ENCODE measurements around the gene PLCB1.

PLCB1 gene

GRCh38 chr20:8328189-8328588 lies 196.1 kb downstream of the PLCB1 start:
- H3K4me3 ChIP-seq (ENCODE audit: low read depth, low read length): no peak overlapping the region
- TF ChIP-seq CTCF (IDR thresholded peaks at IDR 0.05; ENCODE audit: low read depth, low read length): no peak
- DNase-seq (ENCODE audit: low read depth): no peak

GRCh38 chr20:8330319-8330784 lies 198.3 kb downstream of the PLCB1 start:
- peak; percentile 34 for DNase-seq (ENCODE audit: low read depth)
- TF ChIP-seq CTCF (IDR thresholded peaks at IDR 0.05; ENCODE audit: low read depth, low read length) (no peak), MYC (IDR thresholded peaks at IDR 0.05; ENCODE audit: low read depth, low read length) (no peak), MAX (IDR thresholded peaks at IDR 0.05; ENCODE audit: low read depth, low read length) (no peak), POLR2A (IDR thresholded peaks at IDR 0.05; ENCODE audit: extremely low read depth, insufficient read length) (no peak)
- H3K4me3 ChIP-seq (ENCODE audit: low read depth, low read length): no peak overlapping the region

GRCh38 chr20:8330785-8331695 lies 199.0 kb downstream of the PLCB1 start:
- DNase-seq (ENCODE audit: low read depth): peak; percentile 22
- H3K4me3 ChIP-seq (ENCODE audit: low read depth, low read length): no peak overlapping the region
- TF ChIP-seq MYC (IDR thresholded peaks at IDR 0.05; ENCODE audit: low read depth, low read length) (no peak), POLR2A (IDR thresholded peaks at IDR 0.05; ENCODE audit: extremely low read depth, insufficient read length) (no peak), MAX (IDR thresholded peaks at IDR 0.05; ENCODE audit: low read depth, low read length) (no peak), CTCF (IDR thresholded peaks at IDR 0.05; ENCODE audit: low read depth, low read length) (no peak)

GRCh38 chr20:8331740-8332412 lies 199.8 kb downstream of the PLCB1 start:
- H3K4me3 ChIP-seq (ENCODE audit: low read depth, low read length): no peak overlapping the region
- DNase-seq (ENCODE audit: low read depth): no peak
- no peak for TF ChIP-seq POLR2A (IDR thresholded peaks at IDR 0.05; ENCODE audit: extremely low read depth, insufficient read length)
- TF ChIP-seq CTCF (IDR thresholded peaks at IDR 0.05; ENCODE audit: low read depth, low read length): no peak
- no peak for TF ChIP-seq MAX (IDR thresholded peaks at IDR 0.05; ENCODE audit: low read depth, low read length)
- no peak for TF ChIP-seq MYC (IDR thresholded peaks at IDR 0.05; ENCODE audit: low read depth, low read length)

GRCh38 chr20:8334641-8335040 lies 202.6 kb downstream of the PLCB1 start:
- H3K4me3 ChIP-seq (ENCODE audit: low read depth, low read length): no peak overlapping the region
- no peak for TF ChIP-seq POLR2A (IDR thresholded peaks at IDR 0.05; ENCODE audit: extremely low read depth, insufficient read length)
- TF ChIP-seq CTCF (IDR thresholded peaks at IDR 0.05; ENCODE audit: low read depth, low read length): no peak
- TF ChIP-seq MAX (IDR thresholded peaks at IDR 0.05; ENCODE audit: low read depth, low read length): no peak
- TF ChIP-seq MYC (IDR thresholded peaks at IDR 0.05; ENCODE audit: low read depth, low read length): no peak
- no peak for DNase-seq (ENCODE audit: low read depth)
